Endodermal cell (in vitro differentiated cells): Measurements from ENCODE around the gene TMEM255B. TPM values are rescaled to one million over a fixed set of nuclear protein-coding genes. Genes with fewer than 3 reads are reported as not detected.

Experiments used
- DNase-seq: peaks from one replicate; pipeline ENCODE4 v3.0.0-alpha.2; 2017
- H3K27ac ChIP-seq: 2 replicates; pipeline ENCODE4 v1.5.1; 2013; ENCODE audit warnings: mild to moderate bottlenecking, low read depth, low read length, moderate library complexity
- H3K27me3 ChIP-seq: 2 replicates; pipeline ENCODE4 v1.6.1; 2013; ENCODE audit warnings: mild to moderate bottlenecking, low read length, moderate library complexity; ENCODE audit not compliant: insufficient read depth, control insufficient read depth, poor library complexity, severe bottlenecking
- H3K36me3 ChIP-seq: 2 replicates; pipeline ENCODE4 v1.7.0; 2013; ENCODE audit warnings: mild to moderate bottlenecking, low read length, moderate library complexity; ENCODE audit not compliant: control insufficient read depth, insufficient read depth
- H3K4me1 ChIP-seq: one replicate; pipeline ENCODE4 v1.7.0; 2013; ENCODE audit warnings: low read length; ENCODE audit not compliant: control insufficient read depth, insufficient read depth
- H3K4me3 ChIP-seq: 2 replicates; pipeline ENCODE4 v1.5.1; 2013; ENCODE audit warnings: mild to moderate bottlenecking, low read length, moderate library complexity
- H3K9ac ChIP-seq: 2 replicates; pipeline ENCODE4 v1.6.1; 2013; ENCODE audit warnings: mild to moderate bottlenecking, low read length, moderate library complexity; ENCODE audit not compliant: poor library complexity, severe bottlenecking; ENCODE audit errors: extremely low read depth
- H3K9me3 ChIP-seq: 2 replicates; pipeline ENCODE4 v1.6.1; 2013; ENCODE audit warnings: mild to moderate bottlenecking, low read length, moderate library complexity; ENCODE audit not compliant: control insufficient read depth
- H3K27ac Mint-ChIP-seq: 2 replicates; pipeline ENCODE4 v1.8.0; 2020; ENCODE audit warnings: mixed read lengths
- H3K27me3 Mint-ChIP-seq: 2 replicates; pipeline ENCODE4 v1.8.0; 2021; ENCODE audit warnings: mild to moderate bottlenecking, mixed read lengths; ENCODE audit not compliant: insufficient read depth
- H3K36me3 Mint-ChIP-seq: 2 replicates; pipeline ENCODE4 v1.8.0; 2020; ENCODE audit warnings: low read depth, mixed read lengths
- H3K4me1 Mint-ChIP-seq: 2 replicates; pipeline ENCODE4 v1.8.0; 2020; ENCODE audit warnings: mixed read lengths
- H3K4me3 Mint-ChIP-seq: 2 replicates; pipeline ENCODE4 v1.8.0; 2020; ENCODE audit warnings: mild to moderate bottlenecking, moderate library complexity, mixed read lengths
- H3K9me3 Mint-ChIP-seq: 2 replicates; pipeline ENCODE4 v1.8.0; 2020; ENCODE audit warnings: mild to moderate bottlenecking, mixed read lengths
- WGBS, 2 experiments: methylation state at CpG; one replicate each; pipeline versions ENCODE4 v1.1.5 to v1.1.7; 2013; ENCODE audit warnings: missing lambda C conversion rate in 2 of 2, mixed read lengths in 1 of 2; ENCODE audit not compliant: insufficient coverage in 1 of 2, insufficient read length in 1 of 2; 5-methylcytosine and 5-hydroxymethylcytosine counted together
- total RNA-seq, 2 donors: library from RNA; stranded (reverse); fragmentation: NEBNext Ultra II Directional in 1 of 2; extraction: Animal tissue kit (Norgen Biotek cat#: 25700) in 1 of 2; gene quantifications; 2 replicates in 1 of 2; 3 replicates in 1 of 2; pipeline ENCODE4 v1.2.1, GENCODE V29; 2021
- TF ChIP-seq, protein P1 (sequence below): fragments of 200-600 bp; sonication (generic); conservative IDR thresholded peaks from 2 replicates; pipeline ENCODE4 v1.5.0; 2021; ENCODE audit warnings: antibody characterized with exemption, mild to moderate bottlenecking

Gene TMEM255B
- total RNA-seq, 2 donors from 2014 or later: 0.55 to 2.1 TPM

DNA sequence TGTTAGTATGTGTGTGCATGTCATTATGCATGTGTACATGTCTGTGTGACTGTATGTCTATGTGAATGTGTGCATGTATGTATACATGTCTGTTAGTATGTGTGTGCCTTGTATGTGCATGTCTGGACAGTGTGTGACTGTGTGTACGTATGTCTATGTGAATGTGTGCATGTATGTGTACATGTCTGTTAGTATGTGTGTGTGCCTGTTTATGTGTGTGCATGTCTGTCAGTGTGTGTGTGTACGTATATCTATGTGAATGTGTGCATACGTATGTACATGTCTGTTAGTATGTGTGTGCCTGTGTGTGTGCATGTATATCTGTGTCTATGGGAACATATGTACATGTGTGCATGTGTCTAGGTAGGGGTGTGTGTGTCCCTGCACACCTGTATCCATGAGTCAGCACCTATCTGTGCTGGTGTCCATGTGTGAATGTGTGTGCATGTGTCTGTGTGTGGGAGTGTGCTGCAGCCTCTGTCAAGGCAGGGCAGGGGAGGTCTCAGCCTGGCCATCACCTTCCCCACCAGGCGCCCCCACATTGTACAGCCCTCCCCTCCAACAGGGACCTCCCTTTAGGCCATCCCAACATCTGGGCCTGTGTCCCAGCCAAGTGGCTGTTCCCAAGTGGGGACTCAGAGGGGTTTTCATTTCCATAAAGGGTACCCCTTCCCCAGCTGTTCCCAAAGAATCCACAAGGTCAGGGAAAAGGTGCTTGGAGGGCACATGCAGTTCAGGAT, 100.5 kb downstream of the TMEM255B start:
- H3K27me3 ChIP-seq: peaks cover 5% of the 10 kb centered on the region
- no peaks in the 10 kb centered on the region for H3K9me3 ChIP-seq
- 80 to 92% methylated on average over 4 of the region's 4 CpGs for WGBS, 2 experiments
- H3K4me1 ChIP-seq: peaks cover 19% of the 10 kb centered on the region
- peak overlapping the region; percentile 70 for H3K27ac ChIP-seq
- H3K4me3 ChIP-seq: peak overlapping the region; percentile 51
- Mint-ChIP-seq H3K27me3 (peaks cover 5% of the 10 kb centered on the region), H3K4me1 (peaks cover 44% of the 10 kb centered on the region), H3K36me3 (no peaks in the 10 kb centered on the region), H3K27ac (peak overlapping the region; percentile 99), H3K9me3 (no peaks in the 10 kb centered on the region), H3K4me3 (peak overlapping the region; percentile 65)
- H3K9ac ChIP-seq: peak overlapping the region; percentile 77
- H3K36me3 ChIP-seq: peaks cover 8% of the 10 kb centered on the region
- TF ChIP-seq, protein P1, sequence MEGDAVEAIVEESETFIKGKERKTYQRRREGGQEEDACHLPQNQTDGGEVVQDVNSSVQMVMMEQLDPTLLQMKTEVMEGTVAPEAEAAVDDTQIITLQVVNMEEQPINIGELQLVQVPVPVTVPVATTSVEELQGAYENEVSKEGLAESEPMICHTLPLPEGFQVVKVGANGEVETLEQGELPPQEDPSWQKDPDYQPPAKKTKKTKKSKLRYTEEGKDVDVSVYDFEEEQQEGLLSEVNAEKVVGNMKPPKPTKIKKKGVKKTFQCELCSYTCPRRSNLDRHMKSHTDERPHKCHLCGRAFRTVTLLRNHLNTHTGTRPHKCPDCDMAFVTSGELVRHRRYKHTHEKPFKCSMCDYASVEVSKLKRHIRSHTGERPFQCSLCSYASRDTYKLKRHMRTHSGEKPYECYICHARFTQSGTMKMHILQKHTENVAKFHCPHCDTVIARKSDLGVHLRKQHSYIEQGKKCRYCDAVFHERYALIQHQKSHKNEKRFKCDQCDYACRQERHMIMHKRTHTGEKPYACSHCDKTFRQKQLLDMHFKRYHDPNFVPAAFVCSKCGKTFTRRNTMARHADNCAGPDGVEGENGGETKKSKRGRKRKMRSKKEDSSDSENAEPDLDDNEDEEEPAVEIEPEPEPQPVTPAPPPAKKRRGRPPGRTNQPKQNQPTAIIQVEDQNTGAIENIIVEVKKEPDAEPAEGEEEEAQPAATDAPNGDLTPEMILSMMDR: no peak
- no peak for DNase-seq

- Histone ChIP-seq H3K27ac (peak overlapping the region; percentile 70), H3K4me1 (peaks cover 19% of the 10 kb centered on the region), H3K4me3 (peak overlapping the region; percentile 68), H3K27me3 (peaks cover 12% of the 10 kb centered on the region), H3K9me3 (no peaks in the 10 kb centered on the region), H3K36me3 (peaks cover 8% of the 10 kb centered on the region), H3K9ac (peak overlapping the region; percentile 77)
- TF ChIP-seq, protein P1: no peak
- Mint-ChIP-seq H3K27me3 (peaks cover 12% of the 10 kb centered on the region), H3K9me3 (no peaks in the 10 kb centered on the region), H3K4me1 (peaks cover 44% of the 10 kb centered on the region), H3K36me3 (no peaks in the 10 kb centered on the region), H3K4me3 (peak overlapping the region; percentile 65), H3K27ac (peak overlapping the region; percentile 99)
- DNase-seq: peak; percentile 74
- 38 to 45% methylated on average over 11 to 12 of the region's 12 CpGs for WGBS, 2 experiments
These were observed 101.1 kb downstream of the TMEM255B start for GRCh38 chr13:113860051-113860664.

DNA sequence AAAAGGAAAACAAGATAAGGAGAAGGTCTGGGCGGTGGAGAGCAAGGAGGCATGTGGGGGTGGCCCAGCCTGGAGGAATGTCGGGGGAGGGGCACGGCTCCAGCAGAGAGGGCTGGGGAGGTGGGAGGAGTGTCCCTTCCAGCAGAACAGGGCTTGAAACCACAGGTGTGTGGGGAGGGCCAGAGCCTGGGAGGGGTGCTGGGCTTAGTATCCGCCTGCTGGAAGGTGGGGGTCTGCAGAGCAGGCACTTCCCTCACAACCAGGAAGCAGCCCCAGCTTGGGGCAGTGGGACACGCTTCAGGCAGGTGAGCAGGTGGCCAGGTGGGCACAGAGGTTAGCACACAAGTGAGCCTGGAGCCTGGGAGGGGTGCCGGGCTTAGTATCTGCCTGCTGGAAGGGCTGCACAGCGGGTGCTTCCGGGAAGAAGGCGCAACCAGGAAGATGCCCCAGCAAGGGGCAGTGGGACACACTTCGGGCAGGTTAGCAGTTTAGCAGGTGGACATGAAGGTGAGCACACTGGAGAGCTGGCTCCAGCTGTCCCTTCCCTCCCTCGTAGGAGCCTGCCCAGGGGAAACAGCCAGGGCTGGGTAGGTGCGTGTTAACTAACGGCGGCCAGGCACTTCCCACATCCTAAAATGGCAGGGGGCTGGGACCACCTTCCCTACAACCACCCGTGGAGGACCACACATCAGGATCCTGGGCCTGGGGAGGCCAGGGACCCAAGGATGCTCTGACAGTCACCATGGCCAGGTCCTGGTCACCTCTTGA, 101.8 kb downstream of the TMEM255B start:
- WGBS, 2 experiments: 39 to 49% methylated on average over 5 to 15 of the region's 15 CpGs
- no peaks in the 10 kb centered on the region for H3K36me3 Mint-ChIP-seq
- Histone ChIP-seq H3K9ac (peak overlapping the region; percentile 77), H3K27me3 (peaks cover 19% of the 10 kb centered on the region), H3K36me3 (peaks cover 8% of the 10 kb centered on the region), H3K4me1 (peaks cover 19% of the 10 kb centered on the region), H3K27ac (peak overlapping the region; percentile 70), H3K4me3 (no peak overlapping the region), H3K9me3 (no peaks in the 10 kb centered on the region)
- peak; percentile 94 for DNase-seq
- H3K9me3 Mint-ChIP-seq: no peaks in the 10 kb centered on the region
- H3K4me3 Mint-ChIP-seq: peak overlapping the region; percentile 65
- peaks cover 18% of the 10 kb centered on the region for H3K27me3 Mint-ChIP-seq
- peaks cover 44% of the 10 kb centered on the region for H3K4me1 Mint-ChIP-seq
- TF ChIP-seq, protein P1: no peak
- H3K27ac Mint-ChIP-seq: peak overlapping the region; percentile 99
